ENCODE measurements around the gene SCEL.
"Not testable (repeated sequence)": the region's sequence is repeated elsewhere in the genome, so short reads cannot be mapped to it uniquely, and the experiment has no call there.

The SCEL gene

GRCh38 chr13:77662831-77663230, 127.3 kb downstream of the SCEL start:
- not testable (repeated sequence) for DNase-seq (ENCODE audit: low read depth)

GRCh38 chr13:77674852-77675251, 139.3 kb downstream of the SCEL start:
- no peak for DNase-seq (ENCODE audit: low read depth)

- DNase-seq (ENCODE audit: low read depth), result no peak
These were observed 143.3 kb downstream of the SCEL start for GRCh38 chr13:77678691-77679235.

- DNase-seq (ENCODE audit: low read depth), result no peak
These were observed 152.3 kb downstream of the SCEL start for GRCh38 chr13:77687799-77688198.

GRCh38 chr13:77691871-77692270, 156.4 kb downstream of the SCEL start:
- DNase-seq (ENCODE audit: low read depth), result no peak

- no peak for DNase-seq (ENCODE audit: low read depth)
These were observed 157.4 kb downstream of the SCEL start for GRCh38 chr13:77692746-77693448.

GRCh38 chr13:77693449-77693940, 158.0 kb downstream of the SCEL start:
- no peak for DNase-seq (ENCODE audit: low read depth)

Measured in GM04503 (cell line).